ENCODE measurements around the gene ASIC5. TPM values are rescaled to one million over a fixed set of nuclear protein-coding genes. Genes with fewer than 3 reads are reported as not detected.

ASIC5 gene
- total and polyA plus RNA-seq, 10 donors: not detected

DNA sequence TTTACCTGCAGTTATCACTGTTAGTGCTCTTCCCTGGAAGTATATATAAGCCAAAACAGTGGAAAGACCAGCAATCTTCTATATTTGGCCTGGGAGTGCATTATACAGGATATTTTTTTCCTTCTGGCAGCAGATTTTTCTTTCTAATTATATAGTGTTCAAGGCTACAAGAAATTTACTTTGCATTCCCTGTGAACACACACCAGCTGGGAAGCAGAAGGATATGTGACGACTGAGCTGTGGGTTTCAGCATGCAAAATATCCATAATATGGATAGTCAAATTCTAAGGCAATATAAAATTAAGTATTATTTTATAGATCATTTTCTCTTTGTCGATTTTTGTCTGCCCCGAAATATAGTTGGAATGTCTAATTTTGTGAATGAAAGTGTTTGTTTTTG lies 76.1 kb downstream of the ASIC5 start:
- Histone ChIP-seq H3K9me3 (no peaks in the 10 kb centered on the region), H3K4me3 (no peak overlapping the region), H3K27me3 (replicated peaks in 1 of 7) (no peaks in the 10 kb centered on the region), H3K4me1 (peaks cover 0 to 11% (median 2%) of the 10 kb centered on the region in 6 donors), H3K27ac (no peak overlapping the region), H3K36me3 (no peaks in the 10 kb centered on the region)
- DNase-seq: no peak
- TF ChIP-seq POLR2AphosphoS5 (IDR thresholded peaks at IDR 0.05) (no peak), POLR2A (IDR thresholded peaks at IDR 0.05) (no peak)
- TF ChIP-seq, protein P1, sequence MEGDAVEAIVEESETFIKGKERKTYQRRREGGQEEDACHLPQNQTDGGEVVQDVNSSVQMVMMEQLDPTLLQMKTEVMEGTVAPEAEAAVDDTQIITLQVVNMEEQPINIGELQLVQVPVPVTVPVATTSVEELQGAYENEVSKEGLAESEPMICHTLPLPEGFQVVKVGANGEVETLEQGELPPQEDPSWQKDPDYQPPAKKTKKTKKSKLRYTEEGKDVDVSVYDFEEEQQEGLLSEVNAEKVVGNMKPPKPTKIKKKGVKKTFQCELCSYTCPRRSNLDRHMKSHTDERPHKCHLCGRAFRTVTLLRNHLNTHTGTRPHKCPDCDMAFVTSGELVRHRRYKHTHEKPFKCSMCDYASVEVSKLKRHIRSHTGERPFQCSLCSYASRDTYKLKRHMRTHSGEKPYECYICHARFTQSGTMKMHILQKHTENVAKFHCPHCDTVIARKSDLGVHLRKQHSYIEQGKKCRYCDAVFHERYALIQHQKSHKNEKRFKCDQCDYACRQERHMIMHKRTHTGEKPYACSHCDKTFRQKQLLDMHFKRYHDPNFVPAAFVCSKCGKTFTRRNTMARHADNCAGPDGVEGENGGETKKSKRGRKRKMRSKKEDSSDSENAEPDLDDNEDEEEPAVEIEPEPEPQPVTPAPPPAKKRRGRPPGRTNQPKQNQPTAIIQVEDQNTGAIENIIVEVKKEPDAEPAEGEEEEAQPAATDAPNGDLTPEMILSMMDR (IDR thresholded peaks at IDR 0.05 in 8 of 11, conservative IDR thresholded peaks at IDR 0.05 in 3 of 11): no peak
- WGBS, 5 donors: 63 to 86% (median 82%) methylated on average over 3 of the region's 3 CpGs
- intact Hi-C loops (cut with DNase I; ENCODE audit: low total_unique reads): loop anchor here (5.0 kb wide), 1 partner anchor 348 kb away; no protein-coding TSS in a partner anchor

DNA sequence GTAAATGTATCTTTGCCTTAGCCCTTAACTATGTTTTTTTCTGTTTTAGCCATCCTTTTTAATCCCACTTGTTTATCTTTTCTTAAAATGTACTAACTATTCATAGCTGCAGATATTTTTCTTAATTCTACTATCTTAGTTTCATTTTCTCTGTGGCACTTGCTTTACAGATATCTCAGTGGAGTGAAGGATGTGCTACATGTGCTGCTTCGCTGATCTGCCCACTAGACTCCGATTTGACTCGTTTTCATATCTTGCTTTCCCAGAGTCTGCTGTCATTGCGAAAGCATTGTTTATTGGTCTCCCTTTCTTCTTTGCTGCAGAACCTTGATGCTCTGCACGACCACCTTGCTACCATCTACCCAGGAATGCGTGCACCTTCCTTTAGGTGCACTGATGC lies 76.7 kb downstream of the ASIC5 start:
- intact Hi-C loops (cut with DNase I; ENCODE audit: low total_unique reads): no loop called here
- H3K4me3 ChIP-seq: no peak overlapping the region
- TF ChIP-seq, protein P1 (IDR thresholded peaks at IDR 0.05 in 8 of 11, conservative IDR thresholded peaks at IDR 0.05 in 3 of 11): no peak
- no peak for TF ChIP-seq POLR2A (IDR thresholded peaks at IDR 0.05)
- TF ChIP-seq POLR2AphosphoS5 (IDR thresholded peaks at IDR 0.05): no peak
- H3K27ac ChIP-seq: no peak overlapping the region
- no peaks in the 10 kb centered on the region for H3K9me3 ChIP-seq
- H3K27me3 ChIP-seq (replicated peaks in 1 of 7): no peaks in the 10 kb centered on the region
- no peaks in the 10 kb centered on the region for H3K36me3 ChIP-seq
- peaks cover 0 to 11% (median 2%) of the 10 kb centered on the region in 6 donors for H3K4me1 ChIP-seq
- 61 to 73% (median 64%) methylated on average over 6 of the region's 6 CpGs for WGBS, 5 donors
- DNase-seq: no peak

DNA sequence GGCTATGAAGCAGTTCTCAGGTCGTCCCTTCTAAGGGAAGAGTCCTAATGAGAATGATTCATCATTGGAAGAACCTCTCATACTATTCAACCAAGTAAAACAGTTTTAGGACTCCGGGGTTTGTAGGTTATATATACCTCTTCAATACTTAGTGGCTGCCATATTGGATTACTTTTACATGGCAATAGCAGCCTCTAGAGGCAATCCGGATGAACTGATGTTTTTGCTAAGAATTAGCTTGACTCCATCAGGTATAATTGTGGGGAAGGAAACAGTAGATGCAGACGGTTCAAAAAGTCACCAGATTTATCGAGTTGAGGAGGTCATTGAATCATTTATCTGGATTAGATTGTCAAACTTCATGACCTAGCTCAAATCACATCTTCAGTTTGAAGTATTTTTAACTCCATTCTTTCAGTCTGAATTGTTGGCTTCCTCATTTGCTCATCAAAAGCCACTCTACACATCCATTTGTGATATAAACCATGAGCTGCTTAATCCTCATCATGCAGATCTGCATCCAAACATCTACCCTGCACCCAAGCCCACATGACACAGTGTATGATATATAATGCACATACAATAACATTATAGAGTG lies 78.9 kb downstream of the ASIC5 start:
- H3K27me3 ChIP-seq (replicated peaks in 1 of 7): no peaks in the 10 kb centered on the region
- 9 to 16% (median 14%) methylated on average over 5 of the region's 5 CpGs for WGBS, 5 donors
- intact Hi-C loops (cut with DNase I; ENCODE audit: low total_unique reads): no loop called here
- peaks cover 0 to 11% (median 2%) of the 10 kb centered on the region in 6 donors for H3K4me1 ChIP-seq
- no peak overlapping the region for H3K27ac ChIP-seq
- no peaks in the 10 kb centered on the region for H3K36me3 ChIP-seq
- no peaks in the 10 kb centered on the region for H3K9me3 ChIP-seq
- DNase-seq: no peak
- H3K4me3 ChIP-seq: no peak overlapping the region
- TF ChIP-seq POLR2AphosphoS5 (IDR thresholded peaks at IDR 0.05) (no peak), POLR2A (IDR thresholded peaks at IDR 0.05) (no peak)
- TF ChIP-seq, protein P1 (IDR thresholded peaks at IDR 0.05 in 8 of 11, conservative IDR thresholded peaks at IDR 0.05 in 3 of 11): peak in 10 of 11 experiments; percentile 18 to 67 (median 58)

DNA sequence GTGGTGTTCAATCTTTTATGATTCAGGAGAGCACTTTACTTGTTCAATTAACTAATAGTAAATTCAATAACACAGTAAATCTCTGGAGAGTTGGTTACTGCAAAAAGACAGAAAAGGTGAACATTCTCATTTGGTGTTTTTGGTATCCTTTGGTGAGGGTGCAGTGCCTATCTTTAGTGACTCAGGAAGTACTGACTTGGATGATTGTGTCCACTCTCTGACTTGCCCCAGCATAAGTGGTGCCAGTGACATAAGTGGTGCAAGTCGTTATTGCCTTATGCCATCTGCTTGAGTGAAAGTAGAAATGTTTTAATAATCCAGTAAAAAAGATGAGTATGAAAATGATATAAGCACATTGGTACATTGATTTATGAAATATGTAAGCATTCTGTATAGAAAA lies 80.2 kb downstream of the ASIC5 start:
- Histone ChIP-seq H3K4me3 (no peak overlapping the region), H3K27me3 (replicated peaks in 1 of 7) (no peaks in the 10 kb centered on the region), H3K36me3 (no peaks in the 10 kb centered on the region), H3K27ac (no peak overlapping the region), H3K4me1 (peaks cover 0 to 11% (median 2%) of the 10 kb centered on the region in 6 donors), H3K9me3 (no peaks in the 10 kb centered on the region)
- intact Hi-C loops (cut with DNase I; ENCODE audit: low total_unique reads): no loop called here
- DNase-seq: no peak
- TF ChIP-seq, protein P1 (IDR thresholded peaks at IDR 0.05 in 8 of 11, conservative IDR thresholded peaks at IDR 0.05 in 3 of 11): no peak
- TF ChIP-seq POLR2AphosphoS5 (IDR thresholded peaks at IDR 0.05) (no peak), POLR2A (IDR thresholded peaks at IDR 0.05) (no peak)
- WGBS, 5 donors: 39 to 56% (median 47%) methylated on average over 1 of the region's 1 CpG
